DMS53 treated with DMSO at 0.1 percent for 48 hours (cell line): ENCODE measurements around the gene SDR9C7.
"Not testable (repeated sequence)": the region's sequence is repeated elsewhere in the genome, so short reads cannot be mapped to it uniquely, and the experiment has no call there.

Experiments
- DNase-seq: peaks from one replicate; lab custom pipeline; 2025; ENCODE audit not compliant: unreplicated experiment; lab: John Stamatoyannopoulos, UW

The SDR9C7 gene

DNA sequence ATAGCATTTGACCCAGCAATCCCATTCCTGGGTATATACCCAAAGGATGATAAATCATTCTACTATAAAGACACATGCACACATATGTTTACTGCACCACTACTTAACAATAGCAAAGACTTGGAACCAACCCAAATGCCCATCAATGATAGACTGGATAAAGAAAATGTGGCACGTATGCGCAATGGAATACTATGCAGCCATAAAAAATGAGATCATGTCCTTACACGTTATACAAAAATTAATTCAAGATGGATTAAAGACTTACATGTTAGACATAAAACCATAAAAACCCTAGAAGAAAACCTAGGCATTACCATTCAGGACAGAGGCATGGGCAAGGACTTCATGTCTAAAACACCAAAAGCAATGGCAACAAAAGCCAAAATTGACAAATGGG, 16.1 kb downstream of the SDR9C7 start:
- DNase-seq, result not testable (repeated sequence)

DNA sequence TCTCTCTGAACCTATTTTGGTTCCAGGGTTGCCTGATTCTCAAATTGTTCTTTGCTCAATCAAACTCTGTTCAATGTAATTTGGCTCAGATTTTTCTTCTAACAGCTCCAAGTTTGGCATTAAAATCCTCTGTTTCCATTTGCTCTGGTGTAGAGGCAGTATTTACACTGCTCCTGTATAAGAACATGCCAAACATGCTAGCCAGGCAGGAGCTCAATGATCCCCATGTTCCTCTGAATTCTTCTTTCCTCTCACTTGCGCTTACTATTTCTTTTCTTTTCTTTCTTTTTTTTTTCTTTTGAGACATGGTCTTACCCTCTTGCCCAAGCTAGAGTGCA, 17.2 kb downstream of the SDR9C7 start:
- no peak for DNase-seq

DNA sequence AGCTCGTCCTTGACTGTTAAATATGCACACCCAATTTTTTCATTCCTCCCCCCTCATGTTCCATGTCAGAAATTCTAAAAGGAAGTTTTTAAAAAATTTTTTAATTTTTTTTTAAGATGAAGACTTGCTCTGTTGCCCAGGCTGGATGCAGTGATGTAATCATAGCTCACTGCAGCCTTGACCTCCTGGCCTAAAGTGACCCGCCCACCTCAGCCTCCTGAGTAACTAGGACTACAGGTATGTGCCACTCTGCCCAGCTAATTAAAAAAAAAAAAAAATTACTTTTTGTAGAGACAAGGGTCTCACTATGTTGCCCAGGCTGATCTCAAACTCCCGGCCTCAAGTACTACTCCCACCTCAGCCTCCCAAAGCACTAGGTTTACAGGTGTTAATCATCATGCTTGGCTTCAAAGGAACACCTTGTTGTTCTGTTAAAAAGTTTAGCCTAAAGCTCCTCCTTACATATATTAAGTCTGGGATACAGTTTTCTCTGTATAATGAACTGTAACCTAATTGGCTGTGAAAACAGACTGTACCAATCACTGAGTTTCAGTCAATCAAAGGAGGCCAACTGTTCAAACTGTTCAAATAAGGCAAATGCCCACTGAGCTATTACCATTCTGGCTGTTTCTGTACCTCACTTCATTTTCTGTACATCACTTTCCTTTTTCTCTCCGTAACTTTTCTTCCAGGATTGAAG, 17.8 kb downstream of the SDR9C7 start:
- DNase-seq, result no peak

DNA sequence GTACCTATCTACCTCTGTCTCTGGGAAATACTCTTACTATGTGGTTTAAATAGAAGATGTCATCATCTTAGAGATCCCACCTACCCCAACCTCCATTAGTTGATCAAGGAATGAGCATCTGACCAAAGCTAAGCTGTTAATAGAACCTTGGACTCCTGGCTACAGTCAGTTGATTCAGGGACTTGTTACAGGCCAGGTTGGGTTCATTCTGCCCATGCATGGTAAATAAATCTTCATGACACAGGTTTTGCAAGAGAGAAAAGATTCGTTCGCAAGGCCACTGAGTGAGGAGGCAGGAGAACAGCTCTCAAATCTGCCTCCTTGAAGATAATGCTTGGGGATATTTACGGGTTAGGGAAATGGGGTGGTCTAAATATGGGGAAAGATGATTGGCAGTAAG, 19.5 kb downstream of the SDR9C7 start:
- no peak for DNase-seq

DNA sequence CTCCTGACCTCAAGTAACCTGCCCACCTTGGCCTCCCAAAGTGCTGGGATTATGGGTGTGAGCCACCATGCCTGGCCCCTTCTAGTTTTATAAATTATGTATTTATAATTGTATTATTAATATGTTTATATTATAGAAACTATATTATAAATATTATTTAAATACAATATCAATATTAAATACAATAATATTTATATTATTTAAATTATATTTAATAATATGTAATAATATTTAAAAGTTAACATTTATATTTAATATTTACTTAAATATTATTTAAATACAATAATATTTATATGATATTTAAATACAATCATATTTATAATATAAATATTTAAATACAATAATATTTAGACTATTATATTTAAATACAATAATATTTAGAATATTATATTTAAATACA, 20.0 kb downstream of the SDR9C7 start:
- no peak for DNase-seq

DNA sequence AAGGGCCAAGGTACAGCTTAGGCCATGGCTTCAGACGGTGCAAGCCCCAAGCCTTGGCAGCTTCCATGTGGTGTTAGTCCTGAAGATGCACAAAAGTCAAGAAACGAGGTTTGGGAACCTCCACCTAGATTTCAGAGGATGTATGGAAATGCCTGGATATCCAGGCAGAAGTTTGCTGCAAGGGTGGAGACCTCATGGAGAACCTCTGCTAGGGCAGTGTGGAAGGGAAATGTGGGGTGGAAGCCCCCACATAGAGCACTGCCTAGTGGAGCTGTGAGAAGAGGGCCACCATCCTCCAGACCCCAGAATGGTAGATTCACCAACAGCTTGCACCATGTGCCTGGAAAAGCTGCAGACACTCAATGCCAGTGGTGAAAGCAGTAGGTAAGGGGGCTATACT, 24.8 kb downstream of the SDR9C7 start:
- not testable (repeated sequence) for DNase-seq

DNA sequence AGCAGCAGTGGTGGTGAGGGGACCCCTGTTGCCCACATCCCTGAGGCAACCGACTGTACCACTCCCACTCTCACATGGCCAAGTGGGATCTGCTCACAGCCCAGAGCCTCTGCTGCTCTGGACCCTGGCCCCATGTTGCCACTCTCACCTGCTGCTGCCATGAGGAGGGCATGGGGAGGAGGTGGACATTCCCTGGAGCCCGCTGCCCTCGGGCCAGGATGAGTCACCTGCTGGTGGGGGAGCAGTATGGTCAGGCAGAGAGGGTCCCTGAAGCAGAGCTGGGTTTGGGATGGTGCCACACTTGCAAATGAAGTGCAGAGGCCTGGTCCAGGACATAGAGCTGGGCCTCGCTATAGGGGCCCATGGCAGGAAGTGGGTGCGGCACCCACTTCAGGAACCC, 26.1 kb downstream of the SDR9C7 start:
- no peak for DNase-seq

DNA sequence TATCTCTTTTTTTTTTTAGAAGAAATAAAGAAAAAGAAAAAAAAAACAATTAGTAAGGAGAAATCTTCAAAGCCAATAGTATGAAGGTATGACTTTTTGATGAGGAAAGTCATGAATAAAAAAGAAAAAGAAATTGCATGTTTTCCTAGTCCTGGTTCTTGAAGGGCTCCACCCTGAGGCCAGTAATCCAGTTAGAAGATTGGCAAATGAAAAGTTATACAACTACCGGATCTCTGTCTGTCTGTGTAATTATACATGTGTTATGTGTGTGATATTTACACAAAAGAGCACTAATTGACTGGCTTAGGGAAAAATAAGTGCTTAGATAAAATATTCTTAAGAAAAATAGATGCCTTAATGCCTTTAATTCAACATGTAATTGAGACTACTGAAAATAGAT, 28.4 kb downstream of the SDR9C7 start:
- no peak for DNase-seq

DNA sequence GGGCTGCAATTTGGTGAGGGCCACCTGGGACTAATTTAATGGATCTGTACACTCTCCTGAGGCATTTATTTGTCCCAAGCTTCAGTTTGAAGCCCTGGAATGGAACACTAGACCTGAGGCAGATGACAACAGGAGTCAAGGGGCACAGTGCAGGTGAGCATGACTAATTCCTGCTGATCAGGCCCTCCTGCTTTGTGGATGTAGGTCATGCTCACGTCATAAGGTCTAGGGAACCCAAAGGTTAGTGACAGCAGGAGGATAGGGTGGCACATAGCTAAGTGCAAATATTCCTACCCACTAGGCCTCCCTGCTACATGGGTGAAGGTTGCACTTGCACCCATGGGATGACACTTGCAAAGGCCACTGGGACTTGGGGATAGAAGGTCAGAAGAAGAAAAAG, 30.8 kb downstream of the SDR9C7 start:
- DNase-seq, result no peak

DNA sequence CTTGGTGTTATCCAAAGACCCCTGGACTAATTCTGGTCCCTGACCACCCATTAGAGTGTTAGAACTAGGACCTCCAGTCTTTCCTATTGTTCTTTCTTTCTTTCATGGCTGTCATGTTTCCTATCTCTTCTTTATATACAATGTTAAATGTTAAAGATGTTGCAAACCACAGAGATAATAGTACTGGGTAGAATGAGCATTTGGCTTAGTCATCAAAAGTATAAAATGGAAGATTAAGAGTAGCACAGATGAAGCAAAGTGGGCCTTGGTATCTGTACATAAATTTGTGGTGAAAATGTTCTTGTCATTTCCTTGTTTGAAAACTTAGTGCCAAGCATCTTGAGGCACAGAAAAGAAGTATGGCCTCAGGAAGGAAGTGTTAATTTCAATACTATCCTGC, 32.9 kb downstream of the SDR9C7 start:
- not testable (repeated sequence) for DNase-seq

DNA sequence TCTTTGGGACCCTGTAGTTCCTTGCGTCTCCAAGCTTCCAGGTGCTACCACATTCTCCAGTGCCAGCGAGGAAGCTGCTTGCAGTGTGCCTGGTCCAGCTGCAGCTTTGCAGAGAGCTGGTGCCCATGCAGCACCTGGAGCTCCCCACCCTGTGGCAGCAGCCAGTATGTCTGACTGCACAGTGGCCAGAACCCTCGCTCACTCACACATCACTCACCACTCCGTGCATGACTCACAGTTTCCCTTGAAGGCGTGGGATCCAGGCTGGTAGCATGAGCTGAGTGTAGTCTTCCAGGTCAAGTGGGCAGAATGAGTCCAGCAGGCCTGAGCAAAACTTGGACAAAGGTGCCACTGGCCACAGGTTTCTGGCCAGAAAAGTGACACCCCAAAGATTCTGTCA, 33.6 kb downstream of the SDR9C7 start:
- no peak for DNase-seq

DNA sequence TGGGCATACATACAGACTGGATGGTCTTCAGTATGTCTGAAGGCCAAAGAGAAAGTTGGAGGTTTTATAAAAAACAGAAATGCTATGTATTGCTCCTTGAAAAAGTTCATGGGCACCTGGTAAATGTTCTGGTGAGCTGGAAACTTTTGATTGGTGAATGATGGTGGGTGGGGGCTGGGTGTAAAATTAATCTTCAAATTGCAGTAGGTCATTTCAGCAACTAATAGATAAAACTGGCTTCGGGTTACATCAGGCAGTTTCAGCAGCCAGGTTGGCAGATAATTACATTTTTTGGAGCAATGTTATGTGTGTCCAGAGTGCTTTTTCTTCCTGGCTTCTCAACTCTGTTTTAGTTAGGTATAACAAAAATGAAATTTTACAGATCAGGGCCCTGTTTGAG, 35.3 kb downstream of the SDR9C7 start:
- DNase-seq, result no peak

DNA sequence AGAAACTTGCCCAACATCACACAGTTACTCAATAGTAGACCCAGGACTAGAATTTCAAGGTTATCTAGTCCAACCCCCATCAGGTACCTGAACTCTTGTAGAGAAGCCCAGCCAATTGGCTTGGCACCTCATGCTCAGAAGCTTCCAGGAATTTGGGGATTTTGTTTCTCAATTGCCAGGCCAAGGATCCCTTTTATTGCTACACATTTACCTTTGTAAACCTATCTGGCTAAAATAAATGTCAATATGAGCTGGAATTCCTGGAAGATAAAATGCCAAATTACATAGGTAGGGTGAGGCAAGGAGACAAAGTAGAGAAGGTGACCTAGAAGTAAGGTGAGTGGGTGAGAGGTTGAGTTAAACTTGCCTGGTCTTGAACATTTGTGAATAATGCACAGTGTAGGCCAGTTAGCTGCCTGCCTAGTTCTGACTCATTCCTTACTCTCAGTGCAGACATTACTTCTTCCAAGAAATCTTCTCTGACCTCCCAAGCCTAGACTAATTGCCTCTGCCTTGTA, 36.3 kb downstream of the SDR9C7 start:
- no peak for DNase-seq

DNA sequence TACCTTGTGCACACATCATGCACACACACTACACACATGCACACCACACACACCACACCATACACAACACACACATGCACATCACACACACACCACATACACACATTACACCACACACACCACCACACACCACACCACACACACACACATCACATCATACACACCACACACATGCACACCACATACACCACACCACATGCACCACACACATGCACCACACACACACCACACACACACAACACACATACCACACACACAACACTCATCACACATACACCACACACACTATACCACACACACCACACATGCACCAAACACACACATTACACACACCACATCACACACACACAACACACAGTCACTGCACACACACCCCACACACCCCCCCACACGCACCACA, 38.1 kb downstream of the SDR9C7 start:
- no peak for DNase-seq

DNA sequence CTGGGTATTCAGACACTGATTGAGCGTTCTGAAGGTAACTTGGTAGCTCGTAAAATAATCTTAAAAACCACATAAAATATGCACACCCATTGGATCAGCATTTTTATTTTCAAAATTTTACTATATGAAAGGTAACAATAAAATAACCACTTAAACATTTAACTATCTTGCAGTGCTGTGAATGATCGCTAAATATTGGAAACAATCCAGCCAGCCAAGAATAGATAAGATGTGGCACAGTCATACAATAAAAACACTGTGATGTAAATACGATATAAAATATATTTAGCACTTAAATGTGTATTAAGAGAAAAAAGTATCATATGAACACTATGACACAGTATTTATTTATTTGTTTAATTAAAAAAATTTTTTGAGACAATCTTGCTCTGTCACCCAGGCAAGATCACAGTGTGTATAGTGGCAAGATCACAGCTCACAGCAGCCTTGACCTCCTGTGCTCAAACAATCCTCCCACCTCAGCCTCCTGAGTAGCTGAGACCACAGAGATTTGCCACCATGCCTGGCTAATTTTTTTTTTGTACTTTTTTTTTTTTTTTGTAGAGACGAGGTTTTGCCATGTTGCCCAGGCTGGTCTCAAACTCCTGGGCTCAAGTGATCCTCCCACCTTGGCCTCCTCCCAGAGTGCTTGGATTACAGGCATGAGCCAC, 39.4 kb downstream of the SDR9C7 start:
- no peak for DNase-seq

DNA sequence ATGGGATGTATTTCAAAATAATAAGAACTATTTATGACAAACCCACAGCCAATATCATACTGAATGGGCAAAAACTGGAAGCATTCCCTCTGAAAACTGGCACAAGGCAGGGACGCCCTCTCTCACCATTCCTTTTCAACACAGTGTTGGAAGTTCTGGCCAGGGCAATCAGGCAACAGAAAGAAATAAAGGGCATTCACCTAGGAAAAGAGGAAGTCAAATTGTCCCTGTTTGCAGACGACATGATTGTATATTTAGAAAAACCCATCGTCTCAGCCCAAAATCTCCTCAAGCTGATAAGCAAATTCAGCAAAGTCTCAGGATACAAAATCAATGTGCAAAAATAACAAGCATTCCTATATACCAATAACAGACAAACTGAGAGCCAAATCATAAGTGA, 42.3 kb downstream of the SDR9C7 start:
- DNase-seq, result not testable (repeated sequence)

DNA sequence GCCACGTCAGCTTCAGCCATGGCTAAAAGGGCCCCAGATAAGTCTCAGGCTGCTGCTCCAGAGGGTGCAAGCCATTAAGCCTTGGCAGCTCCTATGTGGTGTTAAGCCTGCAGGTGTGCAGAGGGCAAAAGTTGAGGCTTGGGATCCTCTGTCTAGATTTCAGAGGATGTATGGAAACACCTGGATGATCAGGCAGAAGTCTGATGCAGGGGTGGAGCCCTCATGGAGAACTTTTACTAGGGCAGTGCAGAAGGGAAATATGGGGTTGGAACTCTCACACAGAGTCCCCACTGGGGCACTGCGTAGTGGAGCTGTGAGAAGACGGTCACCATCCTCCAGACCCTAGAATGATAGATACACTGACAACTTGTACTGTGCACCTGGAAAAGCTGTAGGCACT, 47.9 kb downstream of the SDR9C7 start:
- no peak for DNase-seq

DNA sequence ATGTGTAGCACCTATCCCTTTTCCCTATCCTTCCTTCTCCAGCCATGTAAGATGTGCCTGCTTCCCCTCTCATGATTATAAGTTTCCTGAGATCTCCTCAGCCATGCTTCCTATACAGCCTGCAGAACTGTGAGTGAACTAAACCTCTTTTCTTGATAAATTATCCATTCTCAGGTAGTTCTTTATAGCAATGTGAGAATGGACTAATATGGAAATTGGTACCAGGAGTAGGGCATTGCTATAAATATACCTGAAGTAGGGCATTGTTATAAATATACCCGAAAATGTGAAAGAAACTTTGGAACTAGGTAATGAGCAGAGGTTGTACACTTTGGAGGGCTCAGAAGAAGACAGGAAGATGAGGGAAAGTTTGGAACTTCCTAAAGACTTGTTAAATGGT, 48.9 kb downstream of the SDR9C7 start:
- DNase-seq, result no peak

DNA sequence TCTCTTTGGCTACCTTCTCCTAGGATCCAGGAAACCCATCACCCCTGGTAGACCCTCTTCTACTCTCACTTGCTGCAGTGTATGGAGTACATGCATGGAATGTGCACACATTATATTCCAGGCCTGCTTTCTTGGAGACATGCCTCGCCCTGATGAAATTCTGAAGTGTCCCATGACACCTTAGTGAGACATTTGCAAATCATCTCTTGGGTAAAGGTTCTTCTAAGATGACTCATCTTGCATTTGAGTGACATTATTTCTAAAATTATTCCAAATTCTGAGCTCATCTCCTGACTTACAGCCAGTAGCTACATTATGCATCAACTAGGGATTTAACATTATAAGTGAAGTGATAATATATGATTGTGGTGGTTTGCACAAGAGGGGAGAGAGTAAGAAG, 49.8 kb downstream of the SDR9C7 start:
- no peak for DNase-seq

DNA sequence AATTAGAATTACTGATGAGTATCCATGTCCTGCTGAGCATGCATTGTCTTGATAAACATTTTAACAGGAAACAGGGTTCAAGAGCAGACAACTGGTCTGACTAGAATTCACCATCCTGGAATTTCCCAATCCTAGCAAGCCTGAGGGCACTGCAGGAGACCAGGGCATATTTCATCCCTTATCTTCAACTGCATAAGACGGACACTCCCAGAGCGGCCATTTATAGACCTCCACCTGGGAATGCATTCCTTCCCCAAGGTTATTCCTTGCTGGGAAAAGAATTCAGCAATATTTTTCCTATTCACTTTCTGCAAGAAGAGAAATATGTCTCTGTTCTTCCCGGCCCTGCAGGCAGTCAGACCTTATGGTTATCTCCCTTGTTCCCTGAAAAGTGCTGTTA, 51.8 kb downstream of the SDR9C7 start:
- not testable (repeated sequence) for DNase-seq

DNA sequence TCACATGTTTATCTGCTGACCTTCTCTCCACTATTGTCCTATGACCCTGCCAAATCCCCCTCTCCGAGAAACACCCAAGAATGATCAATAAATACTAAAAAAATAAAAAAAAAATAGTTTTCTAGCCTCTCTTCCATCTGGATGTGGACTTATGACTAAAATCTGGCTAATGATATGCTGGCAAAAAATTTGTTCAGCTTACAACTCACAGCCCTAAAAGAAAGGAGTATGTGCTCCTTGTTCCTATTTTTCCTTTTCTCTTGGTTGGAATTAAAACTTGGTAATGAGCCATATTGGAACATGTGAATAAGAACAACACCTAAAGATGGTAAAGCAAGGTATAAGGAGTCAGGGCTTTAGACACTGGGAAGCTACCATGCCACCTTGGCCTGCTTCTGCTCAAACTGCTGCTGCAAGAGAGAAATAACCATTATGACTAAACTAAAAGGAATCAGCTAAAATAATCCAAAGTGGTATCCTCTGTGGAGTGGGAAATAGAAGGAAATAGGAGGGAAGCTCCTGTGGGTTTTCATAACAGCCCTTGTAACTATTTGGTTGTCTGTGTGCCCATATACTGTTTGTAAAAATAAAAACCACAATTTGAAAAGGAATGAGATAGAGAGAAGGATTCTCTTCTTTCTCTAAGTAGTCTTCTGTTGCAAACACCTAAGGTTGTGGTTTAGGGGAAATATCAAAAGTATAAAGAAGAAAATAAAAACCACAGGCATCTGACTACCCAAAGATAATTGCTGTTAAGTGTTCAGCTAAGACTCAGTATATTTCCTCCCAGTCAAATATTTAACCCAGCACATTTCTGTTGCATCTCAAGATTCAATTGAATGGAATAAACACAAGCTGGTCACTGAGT, 53.8 kb downstream of the SDR9C7 start:
- no peak for DNase-seq
